Caco-2 (cell line): Measurements from ENCODE around the gene YWHAQ. TPM values are rescaled to one million over a fixed set of nuclear protein-coding genes. Genes with fewer than 3 reads are reported as not detected.
A peak's percentile ranks its signal among the peaks of the same experiment; 100 is the strongest.

Experiments used
- BruUV-seq: library from RNA; stranded (reverse); fragments of 400-500 nt; replicated peaks from 2 replicates; lab custom pipeline; 2021; lab: Mats Ljungman, UMichigan
- CTCF ChIA-PET: fragments of 300-600 bp; sonication (Branson Sonifier 250); formaldehyde crosslinking; loops from one replicate; lab custom pipeline; 2022; ENCODE audit warnings: antibody characterized with exemption; lab: Charles Lee
- POLR2A ChIA-PET: fragments of 300-600 bp; sonication (Branson Sonifier 250); formaldehyde crosslinking; loops from one replicate; lab custom pipeline; 2022; ENCODE audit warnings: antibody characterized with exemption; lab: Charles Lee
- DNase-seq, 2 experiments: peaks; one replicate each; pipeline versions ENCODE4 v3.0.0 to v3.0.0-alpha.2; 2020 to 2022
- H3K27me3 ChIP-seq: replicated peaks from 2 replicates; pipeline ENCODE4 v1.6.0; 2011; ENCODE audit warnings: low read length; ENCODE audit not compliant: control insufficient read depth, insufficient read depth
- H3K36me3 ChIP-seq: 2 replicates; pipeline ENCODE4 v1.5.1; 2011; ENCODE audit warnings: low read length; ENCODE audit not compliant: control insufficient read depth, insufficient read depth
- H3K4me1 ChIP-seq: fragments of 250-450 bp; sonication (Bioruptor Pico); 2 replicates; pipeline ENCODE4 v1.5.1; 2020; ENCODE audit warnings: mild to moderate bottlenecking
- H3K4me3 ChIP-seq: 2 replicates; pipeline ENCODE4 v1.5.1; 2011; ENCODE audit warnings: low read depth, mild to moderate bottlenecking, control low read depth, low read length
- H3K9me3 ChIP-seq: fragments of 250-450 bp; sonication (Bioruptor Pico); 2 replicates; pipeline ENCODE4 v1.5.1; 2020; ENCODE audit warnings: mild to moderate bottlenecking, moderate library complexity
- H3K27ac Mint-ChIP-seq: one replicate; pipeline ENCODE4 v1.8.0; 2022; ENCODE audit warnings: mixed read lengths; ENCODE audit not compliant: unreplicated experiment
- H3K27me3 Mint-ChIP-seq: one replicate; pipeline ENCODE4 v1.8.0; 2022; ENCODE audit warnings: mixed read lengths; ENCODE audit not compliant: insufficient read depth, unreplicated experiment
- H3K36me3 Mint-ChIP-seq: one replicate; pipeline ENCODE4 v1.8.0; 2022; ENCODE audit warnings: mild to moderate bottlenecking, mixed read lengths; ENCODE audit not compliant: insufficient read depth, unreplicated experiment
- H3K4me1 Mint-ChIP-seq: one replicate; pipeline ENCODE4 v1.8.0; 2022; ENCODE audit warnings: low read depth, mixed read lengths; ENCODE audit not compliant: unreplicated experiment
- H3K4me3 Mint-ChIP-seq: one replicate; pipeline ENCODE4 v1.8.0; 2022; ENCODE audit warnings: mild to moderate bottlenecking, moderate library complexity, mixed read lengths; ENCODE audit not compliant: unreplicated experiment
- H3K9me3 Mint-ChIP-seq: one replicate; pipeline ENCODE4 v1.8.0; 2022; ENCODE audit warnings: mixed read lengths; ENCODE audit not compliant: unreplicated experiment
- CTCF ChIP-seq, 2 experiments: fragments of 200-600 bp in 1 of 2; IDR thresholded peaks; 1 replicate in 1 of 2; 2 replicates in 1 of 2; pipeline versions ENCODE4 v1.5.1 to v1.8.0; 2011 to 2022; ENCODE audit warnings: antibody characterized with exemption in 1 of 2, control low read depth in 1 of 2, inconsistent platforms in 1 of 2, low read depth in 1 of 2, low read length in 1 of 2, mild to moderate bottlenecking in 1 of 2, moderate library complexity in 1 of 2; ENCODE audit not compliant: insufficient read depth in 1 of 2, severe bottlenecking in 1 of 2, unreplicated experiment in 1 of 2
- intact Hi-C: fragments of 100-400 bp; cut with micrococcal nuclease; formaldehyde crosslinking; loops from one replicate; pipeline ENCODE4 v1.10.0; 2022; ENCODE audit not compliant: unreplicated experiment
- total RNA-seq: library from RNA; stranded (reverse); gene quantifications from 2 replicates; pipeline ENCODE4 v1.2.3, GENCODE V29; 2022

The YWHAQ gene
- total RNA-seq, 1 experiment from 2014 or later = 344 TPM

- no peaks in the 10 kb centered on the region for H3K36me3 ChIP-seq
- POLR2A ChIA-PET = no interaction called here
- Mint-ChIP-seq H3K36me3 (peaks cover 17% of the 10 kb centered on the region), H3K27me3 (no peaks in the 10 kb centered on the region), H3K27ac (no peak overlapping the region), H3K4me3 (no peak overlapping the region), H3K4me1 (peaks cover 6% of the 10 kb centered on the region), H3K9me3 (no peaks in the 10 kb centered on the region)
- CTCF ChIA-PET = no interaction called here
- intact Hi-C loops = no loop called here
- DNase-seq = no peak
- no peaks in the 10 kb centered on the region for H3K27me3 ChIP-seq
- no peak overlapping the region for H3K4me3 ChIP-seq
- H3K9me3 ChIP-seq = no peaks in the 10 kb centered on the region
- no TSS peak for BruUV-seq
- H3K4me1 ChIP-seq = peaks cover 14% of the 10 kb centered on the region
- no peak for TF ChIP-seq CTCF (IDR thresholded peaks at IDR 0.05; ENCODE audit: insufficient read depth in 1 of 2, low read depth in 1 of 2, low read length in 1 of 2, severe bottlenecking in 1 of 2, unreplicated experiment in 1 of 2)
These were observed 70.2 kb downstream of the YWHAQ start for GRCh38 chr2:9560628-9561027.

GRCh38 chr2:9558948-9559381 is 71.8 kb downstream of the YWHAQ start:
- intact Hi-C loops = loop anchor here (5.0 kb wide), 1 partner anchor 137 kb away; the partner anchor contains the start of genes CPSF3 and ITGB1BP1
- H3K36me3 ChIP-seq = no peaks in the 10 kb centered on the region
- no TSS peak for BruUV-seq
- H3K27me3 ChIP-seq = no peaks in the 10 kb centered on the region
- H3K4me1 ChIP-seq = peaks cover 16% of the 10 kb centered on the region
- CTCF ChIA-PET = no interaction called here
- H3K9me3 ChIP-seq = no peaks in the 10 kb centered on the region
- H3K27me3 Mint-ChIP-seq = no peaks in the 10 kb centered on the region
- DNase-seq = peak; percentile 50 to 72
- H3K27ac Mint-ChIP-seq = peak overlapping the region; percentile 85
- H3K9me3 Mint-ChIP-seq = no peaks in the 10 kb centered on the region
- peaks cover 29% of the 10 kb centered on the region for H3K36me3 Mint-ChIP-seq
- no peak for TF ChIP-seq CTCF (IDR thresholded peaks at IDR 0.05; ENCODE audit: insufficient read depth in 1 of 2, low read depth in 1 of 2, low read length in 1 of 2, severe bottlenecking in 1 of 2, unreplicated experiment in 1 of 2)
- POLR2A ChIA-PET = interaction anchor here (0.5 to 1.4 kb wide), 2 partner anchors 70 to 72 kb away, joined by 3 to 8 read pairs; partner anchors contain the start of gene YWHAQ
- peak overlapping the region; percentile 46 for H3K4me3 Mint-ChIP-seq
- H3K4me3 ChIP-seq = no peak overlapping the region
- H3K4me1 Mint-ChIP-seq = peaks cover 17% of the 10 kb centered on the region

- ChIA-PET POLR2A (interaction anchor here (0.5 to 2.2 kb wide), 8 partner anchors 18 to 488 kb away, joined by 3 to 52 read pairs (median 6); partner anchors contain the start of genes KLF11, TAF1B and YWHAQ), CTCF (interaction anchor here (0.6 to 2.0 kb wide), 14 partner anchors 10 to 853 kb away, joined by 3 to 9 read pairs (median 4); partner anchors contain the start of genes IAH1, TAF1B and YWHAQ)
- intact Hi-C loops = loop anchor here (5.0 kb wide), 1 partner anchor 134 kb away; the partner anchor contains the start of genes CPSF3 and ITGB1BP1
- H3K27me3 Mint-ChIP-seq = no peaks in the 10 kb centered on the region
- Histone ChIP-seq H3K4me3 (peak overlapping the region; percentile 69), H3K27me3 (no peaks in the 10 kb centered on the region), H3K9me3 (no peaks in the 10 kb centered on the region), H3K36me3 (no peaks in the 10 kb centered on the region), H3K4me1 (peaks cover 27% of the 10 kb centered on the region; the same call in 1 of the 2 replicates)
- BruUV-seq = no TSS peak
- peak overlapping the region; percentile 90 for H3K27ac Mint-ChIP-seq
- H3K9me3 Mint-ChIP-seq = no peaks in the 10 kb centered on the region
- H3K4me3 Mint-ChIP-seq = peak overlapping the region; percentile 91
- peaks cover 30% of the 10 kb centered on the region for H3K4me1 Mint-ChIP-seq
- DNase-seq = no peak
- peaks cover 34% of the 10 kb centered on the region for H3K36me3 Mint-ChIP-seq
- TF ChIP-seq CTCF (IDR thresholded peaks at IDR 0.05; ENCODE audit: insufficient read depth in 1 of 2, low read depth in 1 of 2, low read length in 1 of 2, severe bottlenecking in 1 of 2, unreplicated experiment in 1 of 2) = no peak
These were observed 74.6 kb downstream of the YWHAQ start for GRCh38 chr2:9556121-9556743.
